H9 (cell line): ENCODE measurements around the gene GTPBP4. TPM values are rescaled to one million over a fixed set of nuclear protein-coding genes. Genes with fewer than 3 reads are reported as not detected.

Experiments used
- DNase-seq: peaks from one replicate; pipeline ENCODE4 v3.0.0-alpha.2; 2017
- H2AFZ ChIP-seq: one replicate; pipeline ENCODE4 v1.6.1; 2013; ENCODE audit warnings: mild to moderate bottlenecking, low read length, control low read depth, moderate library complexity
- H2AK5ac ChIP-seq: 2 replicates; pipeline ENCODE4 v1.6.1; 2013; ENCODE audit warnings: low read length, control low read depth, mixed read lengths; ENCODE audit not compliant: insufficient read length
- H2BK120ac ChIP-seq: one replicate; pipeline ENCODE4 v1.6.1; 2013; ENCODE audit warnings: low read depth, mild to moderate bottlenecking, low read length, control low read depth, inconsistent platforms; ENCODE audit not compliant: poor library complexity, severe bottlenecking
- H2BK12ac ChIP-seq: 2 replicates; pipeline ENCODE4 v1.6.1; 2013; ENCODE audit warnings: low read length, control low read depth, mixed read lengths, low read depth; ENCODE audit not compliant: insufficient read length
- H2BK15ac ChIP-seq: 2 replicates; pipeline ENCODE4 v1.6.1; 2013; ENCODE audit warnings: low read depth, low read length, control low read depth
- H2BK20ac ChIP-seq: one replicate; pipeline ENCODE4 v1.6.1; 2013; ENCODE audit warnings: low read depth, mild to moderate bottlenecking, low read length, control low read depth, inconsistent platforms; ENCODE audit not compliant: poor library complexity, severe bottlenecking
- H2BK5ac ChIP-seq: 2 replicates; pipeline ENCODE4 v1.6.1; 2013; ENCODE audit warnings: low read length, control low read depth, mixed read lengths; ENCODE audit not compliant: insufficient read length
- H3K14ac ChIP-seq: 2 replicates; pipeline ENCODE4 v1.6.1; 2013; ENCODE audit warnings: low read length, control low read depth; ENCODE audit not compliant: insufficient read depth
- H3K18ac ChIP-seq: 2 replicates; pipeline ENCODE4 v1.6.1; 2013; ENCODE audit warnings: low read depth, mild to moderate bottlenecking, mixed read lengths, low read length, control low read depth; ENCODE audit not compliant: insufficient read length
- H3K23ac ChIP-seq: 2 replicates; pipeline ENCODE4 v1.6.1; 2013; ENCODE audit warnings: low read length, control low read depth, mixed read lengths, low read depth; ENCODE audit not compliant: insufficient read length
- H3K23me2 ChIP-seq: 2 replicates; pipeline ENCODE4 v1.6.1; 2013; ENCODE audit warnings: low read depth, mild to moderate bottlenecking, mixed read lengths, low read length, control low read depth; ENCODE audit not compliant: insufficient read length, poor library complexity, severe bottlenecking
- H3K27ac ChIP-seq: 2 replicates; pipeline ENCODE4 v1.5.1; 2013; ENCODE audit warnings: low read length, control low read depth, mixed read lengths, low read depth; ENCODE audit not compliant: insufficient read length
- H3K27me3 ChIP-seq: 2 replicates; pipeline ENCODE4 v1.6.1; 2013; ENCODE audit warnings: low read length, control low read depth, inconsistent platforms; ENCODE audit not compliant: insufficient read depth
- H3K4ac ChIP-seq: 2 replicates; pipeline ENCODE4 v1.6.1; 2013; ENCODE audit warnings: low read depth, mild to moderate bottlenecking, control low read depth, inconsistent platforms, low read length, moderate library complexity
- H3K4me1 ChIP-seq: 2 replicates; pipeline ENCODE4 v1.6.1; 2013; ENCODE audit warnings: low read length, control low read depth, inconsistent platforms; ENCODE audit not compliant: insufficient read depth
- H3K4me2 ChIP-seq: 2 replicates; pipeline ENCODE4 v1.6.1; 2013; ENCODE audit warnings: low read length, control low read depth, mixed read lengths; ENCODE audit not compliant: insufficient read length, insufficient read depth
- H3K56ac ChIP-seq: 2 replicates; pipeline ENCODE4 v1.6.1; 2013; ENCODE audit warnings: low read depth, mild to moderate bottlenecking, mixed read lengths, low read length, control low read depth; ENCODE audit not compliant: insufficient read length
- H3K79me1 ChIP-seq: 2 replicates; pipeline ENCODE4 v1.6.1; 2013; ENCODE audit warnings: low read depth, mild to moderate bottlenecking, moderate library complexity, low read length, control low read depth, inconsistent platforms; ENCODE audit not compliant: insufficient read depth, poor library complexity, severe bottlenecking
- H3K79me2 ChIP-seq: 2 replicates; pipeline ENCODE4 v1.6.1; 2013; ENCODE audit warnings: low read length, control low read depth, inconsistent platforms; ENCODE audit not compliant: insufficient read depth
- H3K9ac ChIP-seq: 2 replicates; pipeline ENCODE4 v1.6.1; 2013; ENCODE audit warnings: low read length, control low read depth, mixed read lengths; ENCODE audit not compliant: insufficient read length; ENCODE audit errors: extremely low read depth
- H3K9me3 ChIP-seq: one replicate; pipeline ENCODE4 v1.6.1; 2013; ENCODE audit warnings: low read depth, low read length, inconsistent platforms; ENCODE audit not compliant: control insufficient read depth
- H3T11ph ChIP-seq: one replicate; pipeline ENCODE4 v1.6.1; 2013; ENCODE audit warnings: mild to moderate bottlenecking, low read length, control low read depth, inconsistent platforms
- H4K20me1 ChIP-seq: one replicate; pipeline ENCODE4 v1.6.1; 2013; ENCODE audit not compliant: control insufficient read depth, insufficient read length, insufficient read depth
- H4K5ac ChIP-seq: 2 replicates; pipeline ENCODE4 v1.6.1; 2013; ENCODE audit warnings: low read depth, mild to moderate bottlenecking, mixed read lengths, low read length, control low read depth; ENCODE audit not compliant: insufficient read length
- H4K8ac ChIP-seq: replicated peaks from 2 replicates; pipeline ENCODE4 v1.6.1; 2013; ENCODE audit warnings: low read length, control low read depth, mixed read lengths, low read depth; ENCODE audit not compliant: insufficient read length
- H4K91ac ChIP-seq: 2 replicates; pipeline ENCODE4 v1.6.1; 2013; ENCODE audit warnings: low read depth, mild to moderate bottlenecking, moderate library complexity, mixed read lengths, low read length, control low read depth; ENCODE audit not compliant: insufficient read length
- H3K27ac Mint-ChIP-seq, 3 experiments: 2 replicates in 2 of 3; 3 replicates in 1 of 3; pipeline ENCODE4 v1.8.0; 2020 to 2021; ENCODE audit warnings: mixed read lengths in 3 of 3, mild to moderate bottlenecking in 1 of 3, moderate library complexity in 1 of 3
- H3K27me3 Mint-ChIP-seq: 2 replicates; pipeline ENCODE4 v1.8.0; 2021; ENCODE audit warnings: low read depth, mild to moderate bottlenecking, moderate library complexity, mixed read lengths
- H3K36me3 Mint-ChIP-seq, 3 experiments: 2 replicates in 2 of 3; 3 replicates in 1 of 3; pipeline ENCODE4 v1.8.0; 2020 to 2021; ENCODE audit warnings: low read depth in 3 of 3, mixed read lengths in 3 of 3; ENCODE audit not compliant: insufficient read depth in 1 of 3
- H3K4me1 Mint-ChIP-seq, 2 experiments: 2 replicates each; pipeline ENCODE4 v1.8.0; 2020; ENCODE audit warnings: mixed read lengths in 2 of 2
- H3K4me3 Mint-ChIP-seq, 2 experiments: 2 replicates in 1 of 2; 3 replicates in 1 of 2; pipeline ENCODE4 v1.8.0; 2020 to 2021; ENCODE audit warnings: mild to moderate bottlenecking in 2 of 2, mixed read lengths in 2 of 2, moderate library complexity in 1 of 2
- H3K9me3 Mint-ChIP-seq, 2 experiments: 2 replicates in 1 of 2; 3 replicates in 1 of 2; pipeline ENCODE4 v1.8.0; 2020; ENCODE audit warnings: mild to moderate bottlenecking in 2 of 2, mixed read lengths in 2 of 2, moderate library complexity in 1 of 2
- CTCF ChIP-seq: fragments of 200-600 bp; sonication (generic); conservative IDR thresholded peaks from 3 replicates; pipeline ENCODE4 v1.8.0; 2021; ENCODE audit warnings: antibody characterized with exemption, mild to moderate bottlenecking
- WGBS: extraction: QIAGEN DNeasy Blood & Tissue Kit; methylation state at CpG from one replicate; pipeline ENCODE4 v1.1.7; 2013; ENCODE audit warnings: missing lambda C conversion rate, low lambda C conversion rate, mixed read lengths; ENCODE audit not compliant: insufficient read length; ENCODE audit errors: extremely low coverage; 5-methylcytosine and 5-hydroxymethylcytosine counted together
- total RNA-seq: library from RNA; stranded (reverse); gene quantifications from 2 replicates; pipeline ENCODE4 v1.2.1, GENCODE V29; 2021

The GTPBP4 gene
- total RNA-seq, 1 experiment from 2014 or later = 134 TPM

- Mint-ChIP-seq H3K9me3 (peaks cover 0 to 5% of the 10 kb centered on the region in 2 experiments; a peak in 3 of 5 replicates), H3K4me1 (peaks cover 10 to 11% of the 10 kb centered on the region in 2 experiments), H3K27me3 (peaks cover 14% of the 10 kb centered on the region), H3K36me3 (peaks cover 0 to 2% (median 0%) of the 10 kb centered on the region in 3 experiments; a peak in 2 of 7 replicates), H3K27ac (0 out of 7 replicates have a peak overlapping the region, but pooled peaks of 1 of the 3 experiments have one; percentile 32), H3K4me3 (no peak overlapping the region)
- no peak overlapping the region for H2BK12ac ChIP-seq
- no peaks in the 10 kb centered on the region for H4K20me1 ChIP-seq
- H2BK120ac ChIP-seq = no peak overlapping the region
- H4K8ac ChIP-seq = no peak overlapping the region
- no peak overlapping the region for H3K27ac ChIP-seq
- H3K14ac ChIP-seq = no peak overlapping the region
- H3K18ac ChIP-seq = no peak overlapping the region
- no CpG with 5 or more reads among the region's 5 CpGs for WGBS
- H3K27me3 ChIP-seq = no peaks in the 10 kb centered on the region
- no peaks in the 10 kb centered on the region for H3K79me1 ChIP-seq
- no peak overlapping the region for H3K56ac ChIP-seq
- H3K79me2 ChIP-seq = no peaks in the 10 kb centered on the region
- no peak overlapping the region for H3K9ac ChIP-seq
- no peak overlapping the region for H2AK5ac ChIP-seq
- no peak overlapping the region for H2AFZ ChIP-seq
- H2BK5ac ChIP-seq = no peak overlapping the region
- no peak for DNase-seq
- H3T11ph ChIP-seq = no peak overlapping the region
- H4K91ac ChIP-seq = no peak overlapping the region
- H2BK20ac ChIP-seq = no peak overlapping the region
- H3K4me1 ChIP-seq = no peaks in the 10 kb centered on the region
- H3K9me3 ChIP-seq = no peaks in the 10 kb centered on the region
- no peak overlapping the region for H3K23ac ChIP-seq
- H4K5ac ChIP-seq = no peak overlapping the region
- no peak overlapping the region for H3K4ac ChIP-seq
- no peaks in the 10 kb centered on the region for H3K23me2 ChIP-seq
- no peak overlapping the region for H3K4me2 ChIP-seq
- TF ChIP-seq CTCF = no peak
- H2BK15ac ChIP-seq = no peak overlapping the region
Measured at GRCh38 chr10:963186-963585, 25.0 kb upstream of the GTPBP4 start.
